Measurements from ENCODE around the gene TPRG1.
A peak's percentile ranks its signal among the peaks of the same experiment; 100 is the strongest.

TPRG1 gene

GRCh38 chr3:189132839-189133238 is 38.9 kb upstream of the TPRG1 start:
- no peak for TF ChIP-seq CTCF (IDR thresholded peaks at IDR 0.05; ENCODE audit: low read depth, low read length)
- Histone ChIP-seq H3K27me3 (no peaks in the 10 kb centered on the region), H3K4me3 (ENCODE audit: low read depth, low read length) (peak overlapping the region; percentile 35), H3K36me3 (no peaks in the 10 kb centered on the region), H3K4me1 (peaks cover 33% of the 10 kb centered on the region), H3K9me3 (no peaks in the 10 kb centered on the region)
- no peak for DNase-seq

GRCh38 chr3:189133768-189134167 is 38.0 kb upstream of the TPRG1 start:
- Histone ChIP-seq H3K27me3 (no peaks in the 10 kb centered on the region), H3K4me3 (ENCODE audit: low read depth, low read length) (no peak overlapping the region), H3K36me3 (no peaks in the 10 kb centered on the region), H3K4me1 (peaks cover 38% of the 10 kb centered on the region), H3K9me3 (no peaks in the 10 kb centered on the region)
- no peak for TF ChIP-seq CTCF (IDR thresholded peaks at IDR 0.05; ENCODE audit: low read depth, low read length)
- no peak for DNase-seq

- no peaks in the 10 kb centered on the region for H3K27me3 ChIP-seq
- H3K4me3 ChIP-seq (ENCODE audit: low read depth, low read length) = no peak overlapping the region
- H3K4me1 ChIP-seq = peaks cover 26% of the 10 kb centered on the region
- no peaks in the 10 kb centered on the region; the same call in 1 of the 2 replicates for H3K9me3 ChIP-seq
- no peaks in the 10 kb centered on the region for H3K36me3 ChIP-seq
- TF ChIP-seq CTCF (IDR thresholded peaks at IDR 0.05; ENCODE audit: low read depth, low read length) = no peak
- no peak for DNase-seq
These were observed 34.4 kb upstream of the TPRG1 start for GRCh38 chr3:189137416-189137815.

GRCh38 chr3:189138901-189139610 is 32.7 kb upstream of the TPRG1 start:
- Histone ChIP-seq H3K36me3 (no peaks in the 10 kb centered on the region), H3K27me3 (no peaks in the 10 kb centered on the region), H3K9me3 (no peaks in the 10 kb centered on the region; the same call in 1 of the 2 replicates), H3K4me1 (peaks cover 14% of the 10 kb centered on the region), H3K4me3 (ENCODE audit: low read depth, low read length) (peak overlapping the region; percentile 27)
- no peak for TF ChIP-seq CTCF (IDR thresholded peaks at IDR 0.05; ENCODE audit: low read depth, low read length)
- peak; percentile 28 for DNase-seq

- no peak for TF ChIP-seq CTCF (IDR thresholded peaks at IDR 0.05; ENCODE audit: low read depth, low read length)
- DNase-seq = no peak
- no peaks in the 10 kb centered on the region for H3K27me3 ChIP-seq
- peaks cover 18% of the 10 kb centered on the region for H3K4me1 ChIP-seq
- no peaks in the 10 kb centered on the region; the same call in 1 of the 2 replicates for H3K9me3 ChIP-seq
- peak overlapping the region; percentile 27 for H3K4me3 ChIP-seq (ENCODE audit: low read depth, low read length)
- no peaks in the 10 kb centered on the region for H3K36me3 ChIP-seq
These were observed 32.2 kb upstream of the TPRG1 start for GRCh38 chr3:189139611-189139940.

GRCh38 chr3:189142527-189142926 is 29.2 kb upstream of the TPRG1 start:
- no peak overlapping the region for H3K4me3 ChIP-seq (ENCODE audit: low read depth, low read length)
- no peaks in the 10 kb centered on the region for H3K36me3 ChIP-seq
- H3K27me3 ChIP-seq = no peaks in the 10 kb centered on the region
- H3K9me3 ChIP-seq = no peaks in the 10 kb centered on the region; the same call in 1 of the 2 replicates
- no peak for DNase-seq
- no peak for TF ChIP-seq CTCF (IDR thresholded peaks at IDR 0.05; ENCODE audit: low read depth, low read length)
- peaks cover 20% of the 10 kb centered on the region for H3K4me1 ChIP-seq
